HG03378 (cell line): ENCODE data around the gene TMEM176A.

ENCODE experiments used
- ATAC-seq: cut with Tn5 transposase; IDR thresholded peaks from one replicate; pipeline ENCODE4 v1.9.1; 2021; ENCODE audit warnings: mild to moderate bottlenecking, moderate library complexity; ENCODE audit not compliant: unreplicated experiment

The TMEM176A gene

DNA sequence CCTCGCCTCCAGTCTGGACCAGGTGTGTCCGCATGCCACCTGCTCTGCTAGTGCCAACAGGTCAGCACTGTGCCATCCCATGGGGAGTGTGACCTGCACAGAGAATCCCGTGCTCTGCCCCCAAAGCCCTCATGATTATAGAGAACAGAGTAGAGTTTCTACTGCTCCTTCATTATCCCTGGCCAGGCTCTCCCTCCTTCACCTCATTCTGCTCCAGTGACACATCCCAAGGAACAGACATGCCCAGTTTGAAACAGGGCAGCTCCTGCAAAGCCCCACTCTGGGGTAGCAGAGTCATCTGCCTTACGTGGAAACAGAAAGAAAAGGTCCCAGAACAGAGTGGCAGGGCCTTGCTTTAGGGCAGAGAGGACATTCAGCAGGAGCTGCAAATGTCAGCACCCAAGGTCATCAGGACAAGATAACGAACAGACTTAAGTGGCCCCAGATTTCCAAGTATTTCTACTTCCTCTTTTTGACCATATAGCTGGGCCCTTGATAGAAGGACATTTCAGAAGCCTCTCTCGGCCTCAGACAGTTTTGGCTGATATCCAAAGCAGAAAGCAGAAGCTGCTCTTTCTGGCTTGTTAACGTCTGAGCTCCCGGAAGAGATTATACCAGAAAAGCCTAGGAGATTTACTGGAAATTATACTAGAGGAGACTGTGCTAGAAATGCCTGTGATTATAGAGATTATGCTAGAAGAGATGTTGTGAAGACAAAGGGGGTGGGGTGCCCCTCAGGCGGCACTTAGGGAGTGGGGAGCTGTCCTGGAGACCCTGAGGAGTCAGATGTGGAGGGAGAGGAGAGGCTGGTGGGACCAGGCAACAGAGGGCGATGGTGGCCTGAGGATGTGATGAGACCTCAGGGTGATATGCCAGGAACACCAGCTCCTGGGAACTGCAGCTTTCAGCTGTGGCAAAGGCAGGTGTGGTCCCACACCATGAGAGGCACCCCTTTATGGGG lies 13.0 kb upstream of the TMEM176A start:
- no peak for ATAC-seq

DNA sequence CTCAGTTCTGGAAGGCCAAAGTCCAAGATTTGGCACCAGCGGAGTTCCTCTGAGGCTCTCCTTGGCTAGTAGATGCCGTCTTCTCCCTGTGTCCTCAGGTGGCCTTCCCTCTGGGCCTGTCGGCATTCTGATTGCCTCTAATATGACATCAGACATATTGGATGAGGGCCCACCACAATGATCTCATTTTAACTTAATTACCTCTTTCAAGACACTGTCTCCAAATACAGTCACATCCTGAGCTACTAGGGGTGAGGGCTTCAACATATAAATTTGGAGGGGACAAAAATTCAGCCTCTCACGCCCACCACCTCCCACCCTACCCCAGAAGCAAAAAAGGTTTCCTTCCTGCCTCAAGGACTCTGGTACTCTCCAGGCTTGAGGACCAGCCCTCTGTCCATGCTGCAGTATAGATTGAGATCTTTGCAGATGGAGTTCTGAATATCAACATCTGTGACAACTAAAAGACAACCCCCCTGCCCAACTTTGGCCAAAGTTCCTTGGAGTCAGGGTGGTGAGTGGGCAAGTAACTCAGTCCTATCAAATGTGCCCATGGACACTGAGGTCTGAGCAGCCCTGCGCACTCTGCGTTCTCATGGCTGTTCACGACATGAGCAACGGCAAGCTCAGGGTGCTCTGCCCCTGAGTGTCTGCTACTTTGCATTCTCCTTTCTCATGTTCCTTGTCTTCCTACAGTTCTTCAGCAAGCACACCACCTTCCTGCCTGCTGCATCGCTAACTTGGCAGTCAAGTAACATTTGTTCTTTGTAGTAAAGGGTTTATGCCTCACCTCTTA lies 11.9 kb upstream of the TMEM176A start:
- no peak for ATAC-seq

DNA sequence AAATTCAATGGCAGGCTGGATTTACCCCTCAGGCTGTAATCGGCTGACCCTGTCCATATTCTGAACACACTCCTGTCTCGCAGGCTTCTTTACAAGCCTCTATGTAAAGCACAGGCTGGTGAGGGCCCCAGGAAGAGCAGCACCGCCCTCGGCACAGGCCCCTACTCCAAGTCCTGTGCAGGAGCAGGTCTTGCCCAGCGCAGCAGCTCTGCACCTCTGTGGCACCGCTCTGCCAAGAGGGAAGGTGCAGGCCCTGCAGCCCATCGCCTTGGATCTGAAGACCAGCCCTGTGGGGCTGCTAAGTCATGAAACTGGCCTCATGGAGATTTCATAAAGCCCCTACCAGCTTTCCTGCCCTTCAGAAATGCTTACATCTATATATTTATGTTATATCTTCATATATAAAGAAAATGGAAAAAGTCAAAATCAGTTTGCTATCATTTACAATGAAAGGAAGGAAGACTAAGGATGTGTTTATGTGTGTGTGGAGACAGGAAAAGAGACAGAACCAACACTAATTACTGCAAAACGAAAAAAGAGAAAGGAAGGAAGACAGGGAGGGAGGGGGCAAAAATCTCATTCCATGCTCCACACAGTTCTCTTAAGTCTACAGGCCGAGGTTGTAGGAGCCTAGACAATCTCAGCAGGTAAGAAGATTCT lies 10.0 kb upstream of the TMEM176A start:
- ATAC-seq = no peak

DNA sequence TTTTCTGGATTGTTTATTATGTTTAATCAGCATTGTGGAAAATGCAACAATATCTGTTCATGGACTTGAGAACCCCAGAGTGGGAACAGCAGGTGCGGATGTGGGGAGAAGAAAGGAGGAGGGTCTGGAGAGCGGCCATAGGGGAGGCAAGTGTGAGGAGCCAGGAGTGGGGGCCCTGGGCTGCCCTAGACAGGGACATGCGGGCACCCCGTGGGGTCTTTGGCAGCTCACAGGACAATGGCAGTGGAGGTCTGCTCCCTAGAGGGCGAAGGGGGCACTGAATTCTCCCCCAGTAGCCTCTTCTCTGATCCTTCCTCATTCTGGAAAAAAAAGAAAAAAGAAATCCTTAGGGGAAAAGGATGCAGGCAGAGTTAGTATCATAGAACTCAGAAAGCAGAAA lies 9.3 kb upstream of the TMEM176A start:
- no peak for ATAC-seq

DNA sequence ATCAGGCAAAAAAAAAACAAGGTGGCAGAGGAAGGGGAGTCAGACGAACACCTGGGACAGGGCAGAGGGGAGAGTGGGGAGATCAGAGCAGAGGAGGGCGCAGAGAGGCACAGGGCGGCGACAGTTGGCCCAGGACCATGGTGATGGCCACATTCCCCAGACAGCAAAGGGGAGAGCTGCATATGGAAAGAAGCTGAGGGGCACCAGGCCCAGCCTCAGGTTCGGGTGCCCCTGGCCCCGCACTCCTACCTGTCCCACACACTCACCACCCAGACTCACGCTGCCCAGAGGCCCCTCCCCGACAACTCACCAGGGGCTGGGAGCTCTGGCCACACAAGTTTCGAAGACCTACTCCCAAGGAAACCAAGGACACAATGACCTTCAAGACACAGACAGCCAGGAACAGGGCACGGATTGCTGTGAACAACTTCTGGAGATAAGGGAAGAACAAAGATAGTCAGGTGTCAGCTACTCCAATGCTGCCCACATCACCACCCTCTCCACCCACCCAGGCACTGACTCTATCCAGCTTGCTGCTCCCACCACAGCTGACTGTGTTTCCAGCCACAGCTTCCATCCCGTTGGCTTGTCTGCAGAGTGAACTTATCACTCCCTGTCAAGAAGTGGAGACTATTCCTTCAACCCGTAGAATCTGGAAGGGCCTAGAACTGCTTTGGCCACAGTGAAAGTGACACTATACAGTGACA lies 8.7 kb upstream of the TMEM176A start:
- ATAC-seq = no peak

DNA sequence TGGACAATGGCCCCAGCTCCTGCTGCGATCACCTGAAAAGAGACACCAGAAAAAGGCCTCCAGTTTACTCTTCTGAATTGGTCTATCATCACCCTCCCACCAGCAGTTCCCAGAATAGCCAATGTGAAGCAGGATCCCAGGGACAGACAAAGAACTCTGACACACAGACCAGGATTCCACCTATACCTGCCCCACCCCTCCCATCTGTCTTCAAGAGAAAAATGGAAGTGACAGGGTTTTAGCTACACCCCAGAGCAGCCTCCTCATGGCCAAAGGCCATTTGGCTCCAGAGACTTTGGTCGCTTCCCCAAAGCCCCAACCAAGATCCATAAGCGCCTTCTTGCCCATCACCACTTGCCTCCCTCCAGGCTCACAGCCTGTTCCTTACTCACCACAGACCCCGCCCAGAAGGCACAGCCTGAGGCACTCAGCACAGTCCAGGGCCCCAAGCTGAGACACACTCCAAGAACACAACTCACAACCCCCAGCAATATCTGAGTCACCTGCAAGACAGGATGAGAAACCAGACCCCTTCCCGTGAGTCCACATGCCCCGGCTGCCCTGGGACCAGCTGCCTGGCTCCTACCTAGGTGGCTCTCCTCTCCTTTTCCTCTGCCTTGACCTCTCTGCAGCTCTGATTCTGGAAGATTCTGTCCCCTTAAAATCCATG lies 6.9 kb upstream of the TMEM176A start:
- no peak for ATAC-seq

DNA sequence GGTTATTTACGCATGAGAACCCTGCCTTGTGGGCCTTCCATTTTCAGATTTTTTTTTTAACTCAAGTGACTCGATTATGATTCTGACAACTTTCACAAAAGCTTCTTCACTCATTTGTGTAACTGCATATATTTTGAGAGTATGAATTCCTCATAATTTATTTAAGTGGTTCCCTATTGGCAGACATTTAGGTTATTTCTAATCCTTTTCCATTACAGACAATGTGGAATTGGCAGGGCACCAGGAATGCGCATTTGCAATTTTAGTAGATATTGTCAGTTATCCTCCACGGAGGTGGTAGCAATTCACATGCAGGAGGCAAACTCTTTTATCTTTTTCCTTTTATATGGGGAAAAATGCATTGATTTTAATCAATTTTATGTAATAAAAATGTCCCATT lies 2.9 kb upstream of the TMEM176A start:
- no peak for ATAC-seq

DNA sequence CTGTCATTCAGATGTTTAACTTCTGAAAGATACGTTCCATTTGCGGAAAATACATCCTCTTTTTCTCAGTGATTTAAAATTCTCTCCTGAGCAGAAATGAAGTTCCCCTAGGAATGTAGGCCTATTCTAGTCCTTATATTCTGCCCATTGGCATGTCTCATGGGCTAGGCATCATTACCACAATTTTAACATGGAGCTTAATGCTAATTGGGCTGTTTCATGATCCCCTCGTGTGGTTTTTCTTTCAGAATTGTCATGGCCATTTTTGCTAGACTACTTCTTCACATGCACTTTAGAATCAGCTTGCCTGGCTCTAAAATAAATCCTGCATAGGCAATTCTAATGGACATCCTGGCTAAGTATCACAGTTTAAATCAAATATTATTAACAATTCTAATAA lies 1.4 kb upstream of the TMEM176A start:
- ATAC-seq = no peak

DNA sequence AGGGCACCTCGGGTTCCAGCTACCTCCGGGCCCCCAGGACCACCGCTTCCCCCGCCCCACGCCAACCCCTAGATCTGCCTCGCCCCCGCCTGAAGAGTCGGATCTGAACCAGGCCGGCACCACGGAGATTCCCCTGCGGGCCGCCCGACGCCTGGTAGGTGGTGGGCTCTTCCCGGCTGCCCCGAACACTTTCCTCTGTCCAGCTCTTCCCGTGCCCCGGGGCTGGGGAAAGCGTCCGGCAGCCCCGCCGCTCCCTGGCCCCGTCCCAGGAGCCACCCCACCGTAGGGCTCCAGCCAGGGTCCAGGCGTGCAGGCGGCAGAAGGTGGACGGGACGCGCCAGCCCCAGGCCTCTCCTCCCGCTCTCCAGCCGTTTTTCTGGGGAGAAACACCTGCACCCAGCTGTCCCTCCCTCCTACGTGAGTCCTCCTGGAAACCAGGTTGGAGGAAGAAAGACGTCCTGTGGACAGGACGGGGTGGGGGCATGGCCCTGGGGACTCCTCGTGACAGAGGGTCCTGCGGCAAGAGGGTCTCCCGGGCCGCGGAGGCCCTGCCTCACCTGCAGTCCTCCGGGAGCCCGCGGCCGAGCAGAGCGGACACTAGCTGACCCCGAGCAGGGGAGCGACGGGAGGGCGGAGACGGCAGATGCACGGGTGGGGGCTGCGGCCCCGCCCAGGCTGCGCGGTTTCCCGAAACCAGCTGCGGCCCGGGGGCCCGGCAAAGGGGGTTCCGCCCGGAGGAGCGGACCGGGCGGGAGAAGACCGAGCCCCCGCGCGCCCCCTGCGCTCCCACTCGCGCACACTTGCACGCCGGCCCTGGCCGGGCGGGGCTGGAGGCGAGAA lies 608 bp upstream of the TMEM176A start, which contains the start of gene TMEM176B:
TMEM176B (minus strand) TSS at position 624 of the 840 bp plus-strand sequence. CDS start 3,795 bp downstream, outside the sequence.
- no peak for ATAC-seq

DNA sequence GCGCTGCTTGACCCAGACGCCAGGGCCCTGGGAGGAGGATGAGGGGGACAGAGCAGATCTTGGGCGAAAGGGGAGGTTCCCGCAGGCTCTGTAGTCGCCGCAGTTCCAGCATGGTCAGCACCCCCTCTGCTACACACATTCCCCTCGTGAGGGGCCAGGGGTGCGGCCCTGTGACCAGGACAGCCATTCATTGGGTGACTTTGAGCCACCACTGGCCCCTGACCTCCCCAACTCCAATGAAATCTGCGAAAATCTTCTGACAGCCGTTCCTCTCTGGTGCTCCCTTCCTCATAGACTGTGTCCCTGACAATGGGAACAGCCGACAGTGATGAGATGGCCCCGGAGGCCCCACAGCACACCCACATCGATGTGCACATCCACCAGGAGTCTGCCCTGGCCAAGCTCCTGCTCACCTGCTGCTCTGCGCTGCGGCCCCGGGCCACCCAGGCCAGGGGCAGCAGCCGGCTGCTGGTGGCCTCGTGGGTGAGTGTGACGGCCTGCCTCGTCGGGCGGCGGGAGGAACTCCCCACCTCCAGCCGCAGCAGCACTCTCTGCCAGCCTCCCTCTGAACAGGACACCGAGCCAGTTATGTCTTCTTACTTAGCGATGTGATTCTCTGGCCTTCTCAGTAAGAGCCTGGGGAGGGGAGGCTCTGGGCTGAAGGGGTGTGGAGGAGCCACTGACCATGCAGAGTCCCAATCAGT lies 825 bp downstream of the TMEM176A start:
- ATAC-seq = no peak

DNA sequence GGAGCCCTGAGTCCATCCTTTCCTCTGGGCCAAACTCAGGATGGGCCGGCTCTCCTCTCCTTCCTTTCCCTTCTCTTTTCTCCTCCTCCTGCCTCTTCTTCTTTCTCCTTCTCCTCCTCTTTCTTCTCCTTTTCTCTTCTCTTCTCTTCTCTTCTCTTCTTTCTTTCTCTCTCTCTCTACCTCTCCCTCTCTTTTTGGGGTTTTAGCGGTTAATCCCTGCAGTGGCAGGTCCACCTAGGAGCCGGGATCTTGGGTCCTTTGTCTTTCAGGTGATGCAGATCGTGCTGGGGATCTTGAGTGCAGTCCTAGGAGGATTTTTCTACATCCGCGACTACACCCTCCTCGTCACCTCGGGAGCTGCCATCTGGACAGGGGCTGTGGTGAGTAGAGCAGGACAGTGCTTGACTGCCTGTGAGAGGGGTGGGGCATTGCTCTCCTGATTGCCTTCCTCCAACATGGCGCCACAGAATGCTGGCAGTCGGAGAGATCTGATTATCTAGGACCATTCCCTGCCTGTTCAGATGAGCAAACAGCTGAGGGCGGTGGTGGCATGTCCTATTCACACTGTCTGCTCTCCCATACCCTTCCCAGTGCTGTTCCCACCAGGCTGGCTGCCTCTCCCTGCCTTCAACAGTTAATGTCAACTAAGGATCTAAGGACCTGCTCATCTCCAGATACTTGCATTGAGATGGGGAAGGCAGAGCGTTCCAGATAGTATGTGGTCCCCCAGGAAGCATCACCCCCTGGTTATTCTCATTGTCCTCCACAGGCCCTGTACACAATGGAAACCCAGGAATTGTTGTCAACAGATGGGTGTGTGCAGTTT lies 1.6 kb downstream of the TMEM176A start:
- ATAC-seq = no peak

DNA sequence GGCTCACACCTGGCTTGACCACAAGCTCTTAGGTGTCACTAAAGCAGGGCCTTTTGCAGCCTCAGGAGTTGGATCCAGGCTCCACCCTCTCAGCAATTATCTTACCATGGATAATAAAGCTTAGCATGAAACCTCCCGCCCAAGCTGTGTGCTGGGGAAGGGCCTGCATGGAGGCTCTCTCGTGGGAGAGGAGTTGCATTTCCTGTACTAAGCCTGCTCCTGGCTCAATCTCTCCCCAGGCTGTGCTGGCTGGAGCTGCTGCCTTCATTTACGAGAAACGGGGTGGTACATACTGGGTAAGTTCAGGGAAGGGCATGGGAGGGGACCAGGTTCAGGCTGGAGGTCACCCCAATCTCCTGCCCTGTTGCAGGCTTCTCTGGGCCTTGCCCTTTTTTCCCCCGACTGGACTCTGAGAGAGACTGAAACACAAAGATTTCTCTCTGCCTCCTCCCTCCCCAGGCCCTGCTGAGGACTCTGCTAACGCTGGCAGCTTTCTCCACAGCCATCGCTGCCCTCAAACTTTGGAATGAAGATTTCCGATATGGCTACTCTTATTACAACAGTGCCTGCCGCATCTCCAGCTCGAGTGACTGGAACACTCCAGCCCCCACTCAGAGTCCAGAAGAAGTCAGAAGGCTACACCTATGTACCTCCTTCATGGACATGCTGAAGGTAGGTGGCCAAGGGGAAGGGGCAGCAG lies 2.7 kb downstream of the TMEM176A start:
- no peak for ATAC-seq

DNA sequence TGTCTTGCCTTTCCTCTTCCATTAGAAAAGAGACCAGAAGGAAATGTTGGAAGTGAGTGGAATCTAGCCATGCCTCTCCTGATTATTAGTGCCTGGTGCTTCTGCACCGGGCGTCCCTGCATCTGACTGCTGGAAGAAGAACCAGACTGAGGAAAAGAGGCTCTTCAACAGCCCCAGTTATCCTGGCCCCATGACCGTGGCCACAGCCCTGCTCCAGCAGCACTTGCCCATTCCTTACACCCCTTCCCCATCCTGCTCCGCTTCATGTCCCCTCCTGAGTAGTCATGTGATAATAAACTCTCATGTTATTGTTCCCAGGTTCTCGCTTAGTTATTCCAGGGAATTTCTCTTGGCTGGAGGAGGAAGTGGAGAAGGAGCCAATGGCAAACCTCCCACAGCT lies 4.2 kb downstream of the TMEM176A start:
- no peak for ATAC-seq

DNA sequence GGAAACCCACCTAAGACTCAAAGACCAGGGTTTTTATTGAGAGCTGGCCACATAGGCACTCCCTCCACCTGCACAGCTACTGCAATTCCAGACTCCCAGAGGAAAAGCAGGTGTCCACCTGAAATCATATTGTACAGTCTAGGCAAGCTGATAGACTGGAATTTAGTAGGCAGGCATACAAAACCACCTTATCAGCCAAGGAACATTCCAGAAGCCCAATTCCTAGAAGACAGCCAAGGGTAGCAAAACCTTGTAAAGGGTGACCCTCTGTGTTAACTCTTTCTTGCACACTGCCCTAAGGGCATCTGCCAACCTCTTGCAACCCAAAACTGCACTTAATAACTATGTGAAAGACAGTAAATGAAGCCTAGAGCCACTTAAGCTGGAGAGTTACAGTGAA lies 5.3 kb downstream of the TMEM176A start:
- no peak for ATAC-seq

DNA sequence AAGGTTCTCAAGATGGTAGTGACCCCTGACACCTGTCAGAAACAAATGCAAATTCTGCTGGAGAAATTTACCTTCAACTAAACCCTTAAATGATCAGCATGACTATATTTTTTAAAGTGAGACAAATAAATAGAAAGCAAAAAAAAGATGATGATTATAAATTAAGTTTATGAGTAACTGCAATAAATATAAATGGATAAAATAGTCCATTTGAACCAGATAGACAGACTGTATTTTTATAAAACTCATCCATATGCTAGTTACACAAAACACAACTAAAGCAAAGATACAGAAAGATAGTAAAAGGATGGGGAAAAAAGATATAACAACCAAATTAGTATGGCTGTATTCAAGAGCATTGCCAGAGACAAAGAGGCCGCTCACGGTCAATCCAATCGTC lies 5.9 kb downstream of the TMEM176A start:
- no peak for ATAC-seq

DNA sequence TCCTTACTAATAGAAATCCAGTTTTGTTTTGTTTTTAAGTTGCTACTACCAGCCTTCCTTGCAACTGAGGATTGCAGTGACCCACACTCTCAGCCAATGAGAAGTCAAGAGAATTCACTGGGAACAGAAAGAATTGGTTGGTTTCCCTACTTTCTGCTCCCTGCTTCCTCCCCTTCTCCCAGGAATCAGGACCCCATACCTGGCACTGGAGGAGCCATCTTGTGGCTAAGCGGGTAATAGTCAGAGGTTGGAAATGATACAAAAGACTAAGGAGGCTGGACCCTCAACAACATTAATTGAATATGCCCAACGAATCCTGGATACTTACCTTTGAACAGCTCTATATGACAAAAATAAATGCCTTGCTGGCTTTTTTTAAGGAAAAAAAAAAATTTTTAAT lies 6.3 kb downstream of the TMEM176A start:
- no peak for ATAC-seq
